AG09309 (cell line): ENCODE results near the gene PRKAG1.

ENCODE experiments used
- DNase-seq: peaks from one replicate; pipeline ENCODE4 v3.0.0-alpha.2; 2010; ENCODE audit warnings: low read depth
- H3K4me3 ChIP-seq: 2 replicates; pipeline ENCODE4 v1.5.1; 2011; ENCODE audit warnings: mild to moderate bottlenecking, low read depth, low read length, moderate library complexity; ENCODE audit not compliant: control insufficient read depth
- CTCF ChIP-seq: IDR thresholded peaks from 2 replicates; pipeline ENCODE4 v1.5.1; 2011; ENCODE audit warnings: mild to moderate bottlenecking, low read depth, low read length, inconsistent platforms; ENCODE audit not compliant: insufficient read depth, control insufficient read depth; ENCODE audit errors: missing control alignments

Gene PRKAG1

GRCh38 chr12:49059299-49060171 is 41.0 kb upstream of the PRKAG1 start:
- DNase-seq = no peak
- TF ChIP-seq CTCF = no peak
- H3K4me3 ChIP-seq = peak overlapping the region; percentile 88

- no peak for DNase-seq
- peak overlapping the region; percentile 88 for H3K4me3 ChIP-seq
- no peak for TF ChIP-seq CTCF
Measured at GRCh38 chr12:49059045-49059298, 40.4 kb upstream of the PRKAG1 start.

GRCh38 chr12:49058366-49059044 is 39.9 kb upstream of the PRKAG1 start:
- no peak for DNase-seq
- peak overlapping the region; percentile 88 for H3K4me3 ChIP-seq
- no peak for TF ChIP-seq CTCF

GRCh38 chr12:49057888-49058287 is 39.3 kb upstream of the PRKAG1 start:
- DNase-seq = no peak
- no peak for TF ChIP-seq CTCF
- peak overlapping the region; percentile 88 for H3K4me3 ChIP-seq

GRCh38 chr12:49055978-49056754 is 37.6 kb upstream of the PRKAG1 start:
- peak overlapping the region; percentile 2 for H3K4me3 ChIP-seq
- no peak for TF ChIP-seq CTCF
- peak; percentile 21 for DNase-seq

GRCh38 chr12:49055092-49055491 is 36.5 kb upstream of the PRKAG1 start:
- H3K4me3 ChIP-seq = no peak overlapping the region
- no peak for TF ChIP-seq CTCF
- no peak for DNase-seq
